ENCODE measurements around the gene MPPED1. TPM values are rescaled to one million over a fixed set of nuclear protein-coding genes. Genes with fewer than 3 reads are reported as not detected.

Gene MPPED1
- polyA plus RNA-seq (2011; rRNA removed) (not detected in 2 replicates), polyA minus RNA-seq (2011; rRNA and poly(A)+ RNA removed) (not detected in 2 replicates)

- Histone ChIP-seq H3K9me3 (ENCODE audit: control insufficient read depth, insufficient read depth, low read length) (no peaks in the 10 kb centered on the region), H3K27ac (ENCODE audit: low read depth, low read length) (no peak within 1 kb of the TSS), H3K27me3 (ENCODE audit: control insufficient read depth, insufficient read depth, low read length) (peaks cover 35% of the 10 kb centered on the region), H3K4me3 (ENCODE audit: low read depth, low read length) (no peak within 1 kb of the TSS)
- TF ChIP-seq CTCF (IDR thresholded peaks at IDR 0.05; ENCODE audit: low read depth, low read length), result no peak
- DNase-seq (ENCODE audit: low read depth, low spot score), result no peak
- POLR2A ChIA-PET, result no interaction called here
- CTCF ChIA-PET, result no interaction called here
Observed at GRCh38 chr22:43411869-43412807, at the start of gene MPPED1. Gene MPPED1, plus strand, starts transcription at chr22:43412014. Its CDS starts 12,972 bp downstream, at chr22:43424986.

- H3K9me3 ChIP-seq (ENCODE audit: control insufficient read depth, insufficient read depth, low read length), result no peaks in the 10 kb centered on the region
- TF ChIP-seq CTCF (IDR thresholded peaks at IDR 0.05; ENCODE audit: low read depth, low read length), result no peak
- no peak for DNase-seq (ENCODE audit: low read depth, low spot score)
- H3K27ac ChIP-seq (ENCODE audit: low read depth, low read length), result no peak overlapping the region
- CTCF ChIA-PET, result interaction anchor here (0.8 kb wide), 1 partner anchor 16 kb away, joined by 3 read pairs; no protein-coding TSS in a partner anchor
- H3K4me3 ChIP-seq (ENCODE audit: low read depth, low read length), result no peak overlapping the region
- peaks cover 3% of the 10 kb centered on the region for H3K27me3 ChIP-seq (ENCODE audit: control insufficient read depth, insufficient read depth, low read length)
- POLR2A ChIA-PET, result no interaction called here
Observed at GRCh38 chr22:43363315-43364168, 48.3 kb upstream of the MPPED1 start.

GRCh38 chr22:43364169-43364435, 47.7 kb upstream of the MPPED1 start:
- no peak overlapping the region for H3K4me3 ChIP-seq (ENCODE audit: low read depth, low read length)
- no peaks in the 10 kb centered on the region for H3K9me3 ChIP-seq (ENCODE audit: control insufficient read depth, insufficient read depth, low read length)
- POLR2A ChIA-PET, result no interaction called here
- no peak for TF ChIP-seq CTCF (IDR thresholded peaks at IDR 0.05; ENCODE audit: low read depth, low read length)
- H3K27me3 ChIP-seq (ENCODE audit: control insufficient read depth, insufficient read depth, low read length), result peaks cover 3% of the 10 kb centered on the region
- H3K27ac ChIP-seq (ENCODE audit: low read depth, low read length), result no peak overlapping the region
- DNase-seq (ENCODE audit: low read depth, low spot score), result no peak
- CTCF ChIA-PET, result interaction anchor here (0.8 to 1.4 kb wide), 2 partner anchors 15 to 91 kb away, joined by 3 read pairs; no protein-coding TSS in a partner anchor

- DNase-seq (ENCODE audit: low read depth, low spot score), result no peak
- ChIA-PET POLR2A (no interaction called here), CTCF (interaction anchor here (1.6 kb wide), 1 partner anchor 19 kb away, joined by 5 read pairs; no protein-coding TSS in a partner anchor)
- peaks cover 6% of the 10 kb centered on the region for H3K27me3 ChIP-seq (ENCODE audit: control insufficient read depth, insufficient read depth, low read length)
- H3K27ac ChIP-seq (ENCODE audit: low read depth, low read length), result no peak overlapping the region
- TF ChIP-seq CTCF (IDR thresholded peaks at IDR 0.05; ENCODE audit: low read depth, low read length), result no peak
- H3K4me3 ChIP-seq (ENCODE audit: low read depth, low read length), result no peak overlapping the region
- no peaks in the 10 kb centered on the region for H3K9me3 ChIP-seq (ENCODE audit: control insufficient read depth, insufficient read depth, low read length)
Observed at GRCh38 chr22:43365715-43366440, 45.9 kb upstream of the MPPED1 start.

Data from AG04450 (cell line).